Caco-2 (cell line): ENCODE data around the gene STUB1. TPM values are rescaled to one million over a fixed set of nuclear protein-coding genes. Genes with fewer than 3 reads are reported as not detected.

Experiments used
- BruUV-seq: library from RNA; stranded (reverse); fragments of 400-500 nt; replicated peaks from 2 replicates; lab custom pipeline; 2021; lab: Mats Ljungman, UMichigan
- CTCF ChIA-PET: fragments of 300-600 bp; sonication (Branson Sonifier 250); formaldehyde crosslinking; loops from one replicate; lab custom pipeline; 2022; ENCODE audit warnings: antibody characterized with exemption; lab: Charles Lee
- POLR2A ChIA-PET: fragments of 300-600 bp; sonication (Branson Sonifier 250); formaldehyde crosslinking; loops from one replicate; lab custom pipeline; 2022; ENCODE audit warnings: antibody characterized with exemption; lab: Charles Lee
- DNase-seq, 2 experiments: peaks; one replicate each; pipeline versions ENCODE4 v3.0.0 to v3.0.0-alpha.2; 2020 to 2022
- H3K27me3 ChIP-seq: replicated peaks from 2 replicates; pipeline ENCODE4 v1.6.0; 2011; ENCODE audit warnings: low read length; ENCODE audit not compliant: control insufficient read depth, insufficient read depth
- H3K36me3 ChIP-seq: 2 replicates; pipeline ENCODE4 v1.5.1; 2011; ENCODE audit warnings: low read length; ENCODE audit not compliant: control insufficient read depth, insufficient read depth
- H3K4me1 ChIP-seq: fragments of 250-450 bp; sonication (Bioruptor Pico); 2 replicates; pipeline ENCODE4 v1.5.1; 2020; ENCODE audit warnings: mild to moderate bottlenecking
- H3K4me3 ChIP-seq: 2 replicates; pipeline ENCODE4 v1.5.1; 2011; ENCODE audit warnings: low read depth, mild to moderate bottlenecking, control low read depth, low read length
- H3K9me3 ChIP-seq: fragments of 250-450 bp; sonication (Bioruptor Pico); 2 replicates; pipeline ENCODE4 v1.5.1; 2020; ENCODE audit warnings: mild to moderate bottlenecking, moderate library complexity
- H3K27ac Mint-ChIP-seq: one replicate; pipeline ENCODE4 v1.8.0; 2022; ENCODE audit warnings: mixed read lengths; ENCODE audit not compliant: unreplicated experiment
- H3K27me3 Mint-ChIP-seq: one replicate; pipeline ENCODE4 v1.8.0; 2022; ENCODE audit warnings: mixed read lengths; ENCODE audit not compliant: insufficient read depth, unreplicated experiment
- H3K36me3 Mint-ChIP-seq: one replicate; pipeline ENCODE4 v1.8.0; 2022; ENCODE audit warnings: mild to moderate bottlenecking, mixed read lengths; ENCODE audit not compliant: insufficient read depth, unreplicated experiment
- H3K4me1 Mint-ChIP-seq: one replicate; pipeline ENCODE4 v1.8.0; 2022; ENCODE audit warnings: low read depth, mixed read lengths; ENCODE audit not compliant: unreplicated experiment
- H3K4me3 Mint-ChIP-seq: one replicate; pipeline ENCODE4 v1.8.0; 2022; ENCODE audit warnings: mild to moderate bottlenecking, moderate library complexity, mixed read lengths; ENCODE audit not compliant: unreplicated experiment
- H3K9me3 Mint-ChIP-seq: one replicate; pipeline ENCODE4 v1.8.0; 2022; ENCODE audit warnings: mixed read lengths; ENCODE audit not compliant: unreplicated experiment
- CTCF ChIP-seq, 2 experiments: fragments of 200-600 bp in 1 of 2; IDR thresholded peaks; 1 replicate in 1 of 2; 2 replicates in 1 of 2; pipeline versions ENCODE4 v1.5.1 to v1.8.0; 2011 to 2022; ENCODE audit warnings: antibody characterized with exemption in 1 of 2, control low read depth in 1 of 2, inconsistent platforms in 1 of 2, low read depth in 1 of 2, low read length in 1 of 2, mild to moderate bottlenecking in 1 of 2, moderate library complexity in 1 of 2; ENCODE audit not compliant: insufficient read depth in 1 of 2, severe bottlenecking in 1 of 2, unreplicated experiment in 1 of 2
- intact Hi-C: fragments of 100-400 bp; cut with micrococcal nuclease; formaldehyde crosslinking; loops from one replicate; pipeline ENCODE4 v1.10.0; 2022; ENCODE audit not compliant: unreplicated experiment
- total RNA-seq: library from RNA; stranded (reverse); gene quantifications from 2 replicates; pipeline ENCODE4 v1.2.3, GENCODE V29; 2022

STUB1 gene
- total RNA-seq, 1 experiment from 2014 or later, result 77.8 TPM

DNA sequence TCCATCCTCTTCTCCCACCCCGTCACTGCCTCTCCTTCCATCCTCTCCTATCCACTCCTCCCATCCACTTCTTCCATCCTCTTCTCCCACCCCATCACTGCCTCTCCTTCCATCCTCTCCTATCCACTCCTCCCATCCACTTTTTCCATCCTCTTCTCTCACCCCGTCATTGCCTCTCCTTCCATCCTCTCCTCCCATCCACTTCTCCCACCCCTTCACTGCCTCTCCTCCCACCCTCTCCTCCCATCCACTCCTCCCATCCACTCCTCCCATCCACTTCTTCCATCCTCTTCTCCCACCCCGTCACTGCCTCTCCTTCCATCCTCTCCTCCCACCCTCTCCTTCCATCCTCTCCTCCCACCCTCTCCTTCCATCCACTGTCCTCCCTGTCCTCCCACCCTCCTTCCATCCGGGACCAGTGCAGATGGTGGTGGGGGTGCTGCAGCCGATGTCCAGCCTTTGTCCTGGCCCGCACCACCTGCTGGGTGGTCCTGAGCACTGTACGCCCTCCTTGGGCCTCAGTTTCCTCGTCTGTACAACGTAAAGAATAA, 48.3 kb upstream of the STUB1 start:
- DNase-seq, result no peak
- Mint-ChIP-seq H3K4me1 (no peaks in the 10 kb centered on the region), H3K27me3 (no peaks in the 10 kb centered on the region), H3K27ac (no peak overlapping the region), H3K4me3 (no peak overlapping the region), H3K9me3 (no peaks in the 10 kb centered on the region), H3K36me3 (peaks cover 36% of the 10 kb centered on the region)
- TF ChIP-seq CTCF (IDR thresholded peaks at IDR 0.05; ENCODE audit: insufficient read depth in 1 of 2, low read depth in 1 of 2, low read length in 1 of 2, severe bottlenecking in 1 of 2, unreplicated experiment in 1 of 2), result no peak
- ChIA-PET POLR2A (no interaction called here), CTCF (no interaction called here)
- H3K9me3 ChIP-seq, result no peaks in the 10 kb centered on the region
- H3K27me3 ChIP-seq, result no peaks in the 10 kb centered on the region
- no peak overlapping the region for H3K4me3 ChIP-seq
- H3K36me3 ChIP-seq, result no peaks in the 10 kb centered on the region
- H3K4me1 ChIP-seq, result peaks cover 6% of the 10 kb centered on the region; the same call in 1 of the 2 replicates
- intact Hi-C loops, result no loop called here
- BruUV-seq, result no TSS peak

DNA sequence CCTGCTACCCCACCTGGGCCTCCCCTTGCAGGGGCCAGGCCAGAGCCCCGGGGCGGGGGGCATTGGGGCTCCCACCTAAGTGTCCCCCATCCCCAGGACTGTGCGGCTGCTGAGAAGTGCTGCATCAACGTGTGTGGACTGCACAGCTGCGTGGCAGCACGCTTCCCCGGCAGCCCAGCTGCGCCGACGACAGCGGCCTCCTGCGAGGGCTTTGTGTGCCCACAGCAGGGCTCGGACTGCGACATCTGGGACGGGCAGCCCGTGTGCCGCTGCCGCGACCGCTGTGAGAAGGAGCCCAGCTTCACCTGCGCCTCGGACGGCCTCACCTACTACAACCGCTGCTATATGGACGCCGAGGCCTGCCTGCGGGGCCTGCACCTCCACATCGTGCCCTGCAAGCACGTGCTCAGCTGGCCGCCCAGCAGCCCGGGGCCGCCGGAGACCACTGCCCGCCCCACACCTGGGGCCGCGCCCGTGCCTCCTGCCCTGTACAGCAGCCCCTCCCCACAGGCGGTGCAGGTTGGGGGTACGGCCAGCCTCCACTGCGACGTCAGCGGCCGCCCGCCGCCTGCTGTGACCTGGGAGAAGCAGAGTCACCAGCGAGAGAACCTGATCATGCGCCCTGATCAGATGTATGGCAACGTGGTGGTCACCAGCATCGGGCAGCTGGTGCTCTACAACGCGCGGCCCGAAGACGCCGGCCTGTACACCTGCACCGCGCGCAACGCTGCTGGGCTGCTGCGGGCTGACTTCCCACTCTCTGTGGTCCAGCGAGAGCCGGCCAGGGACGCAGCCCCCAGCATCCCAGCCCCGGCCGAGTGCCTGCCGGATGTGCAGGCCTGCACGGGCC, 47.5 kb upstream of the STUB1 start:
- peaks cover 32% of the 10 kb centered on the region for H3K36me3 Mint-ChIP-seq
- no TSS peak for BruUV-seq

More for the DNA sequence above, 47.5 kb upstream of the STUB1 start:
- Mint-ChIP-seq H3K9me3 (no peaks in the 10 kb centered on the region), H3K4me1 (no peaks in the 10 kb centered on the region), H3K27me3 (no peaks in the 10 kb centered on the region), H3K27ac (no peak overlapping the region), H3K4me3 (no peak overlapping the region)
- intact Hi-C loops, result no loop called here
- POLR2A ChIA-PET, result interaction anchor here (0.5 kb wide), 1 partner anchor 75 kb away, joined by 3 read pairs; no protein-coding TSS in a partner anchor
- no peaks in the 10 kb centered on the region for H3K36me3 ChIP-seq
- H3K27me3 ChIP-seq, result no peaks in the 10 kb centered on the region
- no peaks in the 10 kb centered on the region for H3K9me3 ChIP-seq
- peaks cover 10% of the 10 kb centered on the region for H3K4me1 ChIP-seq
- CTCF ChIA-PET, result no interaction called here
- no peak overlapping the region for H3K4me3 ChIP-seq
- TF ChIP-seq CTCF (IDR thresholded peaks at IDR 0.05; ENCODE audit: insufficient read depth in 1 of 2, low read depth in 1 of 2, low read length in 1 of 2, severe bottlenecking in 1 of 2, unreplicated experiment in 1 of 2), result no peak
- DNase-seq, result no peak
